C4-2B (cell line): ENCODE measurements around the gene HIVEP2.

Experiments used
- CTCF ChIP-seq: fragments of 450-650 bp; conservative IDR thresholded peaks from 2 replicates; pipeline ENCODE4 v1.5.1; 2017; ENCODE audit warnings: mild to moderate bottlenecking
- ZFX ChIP-seq: fragments of 450-650 bp; IDR thresholded peaks from 2 replicates; pipeline ENCODE4 v1.6.1; 2017

GRCh38 chr6:142718667-142719191, 226.2 kb downstream of the HIVEP2 start:
- TF ChIP-seq CTCF: no peak
- no peak for TF ChIP-seq ZFX
